DMS53 treated with DMSO at 0.1 percent for 48 hours (cell line): ENCODE data around the gene TOMM5.

Experiments used
- DNase-seq: peaks from one replicate; lab custom pipeline; 2025; ENCODE audit not compliant: unreplicated experiment; lab: John Stamatoyannopoulos, UW

TOMM5 gene

DNA sequence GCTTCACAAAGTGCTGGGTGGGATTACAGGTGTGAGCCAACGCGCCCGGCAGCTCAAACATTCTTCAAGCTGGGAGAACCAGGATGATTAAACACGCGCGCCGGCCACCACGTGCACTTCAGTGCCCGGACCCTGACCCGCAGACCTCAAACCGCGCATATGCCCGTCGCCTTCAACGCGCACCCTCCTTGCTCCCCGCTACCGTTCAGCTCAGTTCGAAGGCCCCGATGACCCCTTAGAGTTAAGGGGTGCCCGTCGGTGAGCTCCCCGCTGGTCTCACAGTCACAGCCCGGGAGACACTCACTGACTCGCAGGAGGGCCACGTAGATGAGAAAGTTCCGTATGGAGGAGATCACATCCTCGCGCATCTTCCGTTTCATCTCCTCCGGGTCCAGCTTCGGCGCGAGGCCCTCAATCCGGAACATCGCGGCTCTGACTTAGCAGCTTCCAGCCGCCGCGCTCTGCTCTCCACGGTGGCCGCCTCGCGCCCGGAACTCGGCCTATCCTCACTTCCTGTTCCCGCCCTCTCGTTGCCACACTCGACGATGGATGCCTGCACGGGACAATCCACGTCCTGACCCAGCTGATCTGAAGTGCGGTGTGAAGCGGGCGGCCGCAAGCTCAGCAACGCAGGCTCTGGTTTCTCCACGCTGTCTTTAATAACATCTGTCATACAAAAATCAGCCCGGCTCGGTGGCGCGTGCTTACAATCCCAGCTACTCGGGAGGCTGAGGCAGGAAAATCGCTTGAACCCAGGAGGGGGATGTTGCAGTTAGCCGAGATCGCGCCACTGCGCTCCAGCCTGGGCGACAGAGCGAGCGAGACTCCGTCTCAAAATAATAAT is at the start of gene TOMM5:
Gene TOMM5 (minus strand): TSS at position 490 of the 844 bp plus-strand sequence. CDS start 65 bp downstream, at position 425.
- peak; percentile 66 for DNase-seq

- no peak for DNase-seq
Measured at GRCh38 chr9:37641331-37641730, 48.9 kb upstream of the TOMM5 start.

DNA sequence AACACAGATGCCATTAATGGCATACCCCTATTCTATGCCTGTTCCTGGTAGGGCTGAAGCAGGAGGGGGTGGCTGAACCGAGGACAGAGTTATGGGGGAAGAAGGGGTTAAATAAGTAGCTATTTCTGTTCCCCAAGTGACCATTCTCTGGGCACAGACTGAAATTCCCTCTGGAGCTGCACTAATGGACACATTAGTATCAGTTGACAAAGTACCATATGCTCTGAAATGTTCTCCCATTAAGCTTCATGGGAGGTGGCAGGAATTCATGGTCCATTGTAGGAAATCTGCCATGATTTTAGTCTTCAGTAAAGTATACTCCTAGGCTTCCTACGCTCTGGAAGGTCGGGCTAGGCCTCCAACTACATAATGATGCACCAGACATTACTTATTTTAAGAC is 47.8 kb upstream of the TOMM5 start:
- no peak for DNase-seq

DNA sequence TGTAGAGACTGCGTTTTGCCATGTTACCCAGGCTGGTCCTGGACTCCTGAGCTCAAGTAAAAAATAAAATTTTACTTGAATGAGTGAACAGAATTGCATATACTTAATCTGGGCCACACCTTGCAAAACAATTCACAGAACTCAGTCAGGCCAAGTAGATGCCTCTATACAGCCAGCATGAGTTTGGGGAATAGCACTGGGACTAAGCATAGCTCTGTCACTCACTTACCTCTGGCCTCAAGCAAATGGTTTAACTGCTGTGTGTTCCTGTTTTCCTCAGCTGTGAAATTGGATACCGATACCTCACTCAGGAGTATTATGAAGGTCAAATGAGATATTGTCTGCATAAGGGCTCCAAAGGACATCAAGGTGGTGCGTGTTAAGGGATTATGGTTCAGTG is 47.4 kb upstream of the TOMM5 start:
- DNase-seq, result no peak

GRCh38 chr9:37639109-37639762 is 46.8 kb upstream of the TOMM5 start:
- DNase-seq, result no peak

DNA sequence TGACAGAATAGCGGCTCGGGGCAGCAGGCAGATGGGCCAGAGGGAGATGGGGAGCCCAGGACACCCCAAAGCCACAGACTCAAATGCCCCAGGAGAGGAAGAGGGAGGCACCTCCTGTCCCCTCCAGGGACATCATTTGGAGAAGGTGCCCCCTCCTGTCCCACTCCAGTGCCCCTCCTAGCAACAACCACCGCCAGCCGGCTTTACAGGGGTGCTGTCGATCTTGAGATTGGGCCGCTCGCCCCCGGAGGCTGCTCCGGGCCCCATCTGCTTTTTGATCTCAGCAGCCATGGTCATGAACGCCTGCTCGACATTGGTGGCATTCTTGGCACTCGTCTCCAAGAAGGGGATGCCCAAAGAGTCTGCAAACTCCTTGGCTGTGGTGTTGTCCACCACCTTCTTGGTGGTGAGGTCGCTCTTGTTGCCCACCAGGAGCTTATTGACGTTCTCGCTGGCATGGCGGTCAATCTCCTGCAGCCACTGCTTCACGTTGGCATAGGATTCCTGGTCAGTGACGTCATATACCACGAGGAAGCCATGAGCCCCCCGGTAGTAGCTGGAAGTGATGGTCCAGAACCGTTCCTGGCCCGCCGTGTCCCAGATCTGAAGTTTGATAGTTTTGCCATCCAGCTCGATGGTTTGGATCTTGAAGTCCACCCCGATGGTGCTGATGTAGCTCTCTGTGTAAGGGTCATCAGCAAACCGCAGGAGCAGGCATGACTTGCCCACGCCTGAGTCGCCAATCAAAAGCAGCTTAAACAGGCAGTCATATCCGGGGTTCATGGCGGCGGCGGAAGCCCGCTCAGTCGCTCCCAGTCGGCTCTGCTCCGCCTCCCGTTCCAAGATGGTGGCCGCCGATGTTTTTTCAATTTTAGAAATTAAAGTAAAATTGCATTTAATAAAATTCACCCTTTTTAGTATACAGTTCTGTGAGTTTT is 44.4 kb upstream of the TOMM5 start:
- no peak for DNase-seq

DNA sequence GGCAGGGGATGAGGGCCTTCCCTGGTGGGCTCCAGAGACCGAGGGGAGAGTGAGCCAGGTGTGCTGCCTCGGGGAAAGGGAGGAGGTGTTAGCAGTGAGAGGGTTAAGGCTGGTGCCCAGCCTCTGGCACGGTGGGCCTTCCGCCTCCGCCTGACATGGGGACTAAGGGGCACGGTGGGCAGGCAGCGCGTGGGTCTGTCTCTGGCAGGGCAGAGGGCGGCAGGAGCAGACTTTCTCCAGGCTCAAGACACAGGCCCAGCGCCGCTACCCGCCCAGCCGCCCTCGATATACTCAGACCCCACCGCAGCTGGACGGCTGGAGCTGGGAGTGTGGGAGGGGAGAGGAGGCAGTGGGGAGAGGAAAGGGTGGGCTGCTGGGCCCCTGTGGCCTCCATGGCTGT is 43.4 kb upstream of the TOMM5 start:
- DNase-seq, result no peak

GRCh38 chr9:37632479-37632878 is 40.1 kb upstream of the TOMM5 start:
- no peak for DNase-seq

GRCh38 chr9:37626708-37627292 is 34.4 kb upstream of the TOMM5 start:
- DNase-seq, result no peak

DNA sequence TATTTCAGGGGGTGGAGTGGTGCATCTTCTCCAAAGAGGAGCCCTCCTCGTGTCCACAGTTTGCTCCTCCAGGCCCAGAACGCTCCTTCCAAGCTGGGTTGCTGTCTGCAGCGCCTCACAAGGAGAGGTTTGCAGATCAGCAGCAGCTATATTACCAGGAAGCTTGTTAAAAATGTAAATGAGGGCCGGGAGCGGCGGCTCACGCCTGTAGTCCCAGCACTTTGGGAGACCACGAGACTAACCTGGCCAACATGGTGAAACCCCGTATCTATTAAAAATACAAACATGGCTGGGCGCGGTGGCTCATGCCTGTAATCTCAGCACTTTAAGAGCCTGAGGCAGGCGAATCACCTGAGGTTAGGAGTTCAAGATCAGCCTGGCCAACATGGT is 33.4 kb upstream of the TOMM5 start:
- no peak for DNase-seq

DNA sequence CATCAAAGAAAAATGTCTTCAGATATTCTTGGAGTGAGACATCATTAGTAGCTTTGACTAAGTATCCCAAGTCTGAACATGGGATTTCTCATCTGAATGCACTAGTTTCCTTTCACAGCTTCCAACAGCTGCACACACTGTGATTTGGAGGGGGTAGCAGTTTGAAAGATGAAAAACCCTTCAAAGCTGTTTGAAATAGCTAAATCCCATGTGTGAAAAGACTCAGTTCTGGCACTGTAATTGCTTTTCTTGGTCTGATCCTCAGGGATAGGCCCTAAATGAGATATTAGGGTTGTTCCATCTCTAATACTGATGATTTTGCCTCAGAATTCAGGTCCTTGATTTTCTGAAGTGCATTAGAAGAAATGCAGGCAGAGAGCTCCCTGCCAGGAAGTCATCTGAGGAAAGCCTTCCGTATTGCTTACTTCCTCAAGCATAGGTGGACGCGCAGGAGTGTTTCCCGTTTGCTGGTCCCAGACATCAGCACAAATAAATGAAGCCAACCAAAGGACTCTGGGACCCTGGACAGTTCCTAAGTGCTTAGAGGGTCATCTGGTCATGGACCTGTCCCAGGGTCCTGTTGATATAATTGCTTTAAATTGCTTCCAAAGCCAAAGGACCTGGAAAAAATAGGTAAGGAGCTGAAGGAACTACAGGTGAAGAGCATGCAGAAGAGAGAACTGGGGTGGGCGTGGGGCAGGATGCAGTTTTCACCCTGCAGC is 32.8 kb upstream of the TOMM5 start:
- no peak for DNase-seq

- DNase-seq, result no peak
Measured at GRCh38 chr9:37624073-37624472, 31.7 kb upstream of the TOMM5 start.

DNA sequence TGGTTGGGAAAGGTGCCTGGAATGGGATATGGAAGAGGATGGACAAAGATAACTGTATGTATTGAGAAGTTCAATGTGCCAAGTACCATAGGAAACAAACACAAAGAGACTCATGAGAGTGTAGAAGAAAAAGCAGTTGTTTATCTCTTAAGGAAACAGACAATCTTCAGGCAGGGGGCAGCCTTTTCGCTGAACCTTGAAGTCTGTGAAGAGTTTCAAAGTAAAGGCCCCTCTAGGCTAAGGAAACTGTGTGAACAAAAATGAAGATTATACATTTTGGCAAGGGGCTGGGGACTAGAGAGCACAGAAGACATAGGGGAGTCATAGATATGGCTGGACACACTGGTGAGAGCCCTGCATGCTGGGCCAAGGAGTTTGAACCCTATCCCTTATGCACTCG is 30.9 kb upstream of the TOMM5 start:
- no peak for DNase-seq

- DNase-seq, result no peak
Measured at GRCh38 chr9:37622462-37622861, 30.1 kb upstream of the TOMM5 start.

DNA sequence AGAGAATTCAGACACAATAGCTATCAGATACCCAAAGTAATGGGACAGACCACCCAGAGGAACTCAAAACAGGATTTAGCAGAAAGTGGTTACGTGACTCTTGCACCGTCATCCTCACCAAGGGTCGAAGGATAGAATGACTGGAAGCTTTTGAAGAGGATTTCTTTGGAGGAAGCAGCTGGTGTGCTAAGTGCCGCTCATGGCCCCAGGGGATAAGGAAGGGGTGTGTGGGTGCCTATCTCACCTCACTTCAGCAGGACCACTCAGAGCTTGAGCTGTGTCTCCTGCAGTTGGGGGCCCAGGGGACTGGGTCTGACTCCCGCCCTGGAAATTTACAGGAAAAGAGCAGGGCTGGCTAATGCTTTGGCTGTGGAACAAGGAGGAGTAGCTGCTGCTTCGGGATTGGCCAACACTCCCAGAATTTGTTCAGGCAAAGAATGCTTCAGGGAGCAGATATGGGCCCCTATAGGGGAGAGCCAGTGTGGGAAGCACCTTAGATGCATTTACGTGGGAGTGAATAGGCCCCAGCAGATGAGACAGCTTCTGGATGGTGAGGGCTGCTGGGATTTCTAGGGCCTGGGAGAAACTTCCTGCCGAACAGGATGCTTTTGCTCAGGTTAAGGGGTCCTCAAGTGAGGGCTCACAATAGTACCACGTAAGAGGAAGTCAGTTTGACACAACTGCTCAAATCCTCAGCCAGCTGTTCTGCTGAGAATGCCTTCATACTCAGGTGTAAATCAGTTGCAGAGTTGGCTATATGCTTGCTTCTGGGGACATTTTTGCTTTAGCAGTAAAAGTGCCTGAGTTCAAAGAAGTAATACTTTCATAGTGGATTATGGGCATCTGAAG is 29.1 kb upstream of the TOMM5 start:
- no peak for DNase-seq

DNA sequence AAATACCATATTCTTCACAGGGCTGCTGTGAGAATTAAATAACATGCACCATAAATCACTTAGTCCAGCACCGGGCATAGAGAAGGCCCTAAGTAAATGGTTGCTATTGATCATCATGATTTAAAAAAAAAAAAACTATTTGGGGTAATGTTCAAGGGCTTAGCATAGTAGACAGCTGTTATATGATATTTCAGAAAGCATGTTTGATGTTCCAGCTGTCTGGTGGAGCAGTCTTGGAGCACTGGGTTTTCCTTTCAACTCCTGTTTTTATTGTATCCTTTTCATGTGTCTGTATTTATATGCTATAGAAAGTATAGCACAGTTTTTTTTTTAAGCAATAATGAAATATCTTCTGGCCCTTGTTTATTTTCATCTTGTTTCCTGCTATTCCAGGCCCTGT is 28.0 kb upstream of the TOMM5 start:
- no peak for DNase-seq

DNA sequence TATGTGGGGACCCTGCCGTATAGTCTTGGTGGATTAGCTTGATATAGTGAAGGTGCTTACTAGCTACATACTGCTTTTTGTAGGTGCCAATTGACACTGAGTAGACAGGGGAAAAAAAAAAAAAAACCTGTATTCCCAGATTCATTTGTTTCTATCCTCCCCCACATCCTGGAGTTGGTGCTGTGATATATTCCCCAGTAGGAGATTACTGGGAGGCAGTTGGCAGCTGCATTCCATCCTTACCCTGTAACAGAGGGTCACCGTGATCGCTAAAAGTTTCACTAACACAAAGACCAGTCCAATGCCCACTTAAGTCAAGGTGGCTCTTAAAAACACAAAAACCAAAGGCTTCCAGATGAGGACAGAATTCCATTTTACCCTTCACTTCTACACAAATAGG is 27.4 kb upstream of the TOMM5 start:
- no peak for DNase-seq

DNA sequence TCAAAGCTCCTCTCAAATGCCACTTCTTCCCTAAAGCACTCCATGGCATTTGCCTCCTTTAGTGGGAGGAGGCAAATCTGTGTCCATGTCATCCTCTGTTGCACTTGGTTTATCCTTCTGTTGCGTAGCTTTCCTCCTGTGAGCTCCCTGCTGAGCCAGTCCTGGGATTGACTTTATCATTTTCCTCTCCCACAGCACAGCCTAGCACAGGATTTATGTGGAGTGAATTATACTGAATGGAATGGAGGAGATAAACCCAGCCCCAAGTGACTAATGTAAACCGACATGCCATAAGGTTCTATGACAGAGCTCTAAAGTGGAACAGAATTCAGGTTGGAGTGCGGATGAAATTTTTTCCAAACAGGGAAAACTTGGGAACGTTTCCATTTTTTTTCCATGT is 26.4 kb upstream of the TOMM5 start:
- DNase-seq, result no peak

GRCh38 chr9:37617832-37618231 is 25.4 kb upstream of the TOMM5 start:
- no peak for DNase-seq

DNA sequence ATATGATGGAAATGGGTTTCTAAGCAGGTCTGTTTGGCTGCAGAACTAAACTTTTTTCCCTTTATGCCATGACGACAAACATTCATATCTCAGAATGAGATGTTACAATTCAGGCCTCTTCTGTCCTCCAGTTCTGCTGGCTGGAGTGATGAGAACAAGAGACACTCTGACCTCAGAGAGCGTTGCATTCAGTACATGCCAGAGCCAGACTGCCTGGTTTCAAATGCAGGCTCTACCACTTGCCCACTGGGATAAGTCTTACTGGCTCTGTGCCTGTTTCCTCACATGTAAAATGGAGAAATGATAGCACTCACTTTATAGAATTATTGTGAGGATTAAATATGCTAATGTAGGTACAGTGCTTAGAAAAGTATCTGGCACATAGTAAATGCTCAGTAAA is 24.8 kb upstream of the TOMM5 start:
- DNase-seq, result no peak
